HepG2 (cell line): ENCODE results near the gene DZIP1L. TPM values are rescaled to one million over a fixed set of nuclear protein-coding genes. Genes with fewer than 3 reads are reported as not detected.

Experiments
- ATAC-seq: fragments of 200-7000 bp; cut with Tn5 transposase; 3 replicates; pipeline ENCODE4 v1.9.1; 2020; ENCODE audit warnings: mild to moderate bottlenecking, moderate library complexity
- BruUV-seq: library from RNA; stranded (reverse); fragments of 400-500 nt; replicated peaks from 2 replicates; lab custom pipeline; 2021; lab: Mats Ljungman, UMichigan
- CTCF ChIA-PET: fragments of 300-600 bp; formaldehyde crosslinking; extraction: SDS; loops from one replicate; lab custom pipeline; 2021; ENCODE audit warnings: low total read pairs, inconsistent platforms, low intra/inter-chr PET ratio; lab: Yijun Ruan, JAX
- POLR2A ChIA-PET: fragments of 350-600 bp; sonication (Branson Sonifier 250); formaldehyde crosslinking; loops from one replicate; lab custom pipeline; 2020; ENCODE audit warnings: antibody characterized with exemption, inconsistent platforms; lab: Yijun Ruan, JAX
- DNase-seq: peaks from one replicate; pipeline ENCODE4 v3.0.0-alpha.2; 2015; ENCODE audit warnings: low spot score
- FAIRE-seq: peaks from 3 replicates; lab custom pipeline; 2011; peaks lifted over from hg19 to GRCh38; lab: Jason Lieb, UNC
- H2AFZ ChIP-seq: one replicate; pipeline ENCODE4 v1.6.1; 2011; ENCODE audit warnings: low read length, inconsistent platforms
- H3K27ac ChIP-seq: fragments of 300-600 bp; 3 replicates; pipeline ENCODE4 v1.8.0; 2011; ENCODE audit warnings: mixed run types, mild to moderate bottlenecking, mixed read lengths, low read length, inconsistent platforms; ENCODE audit not compliant: insufficient read depth; ENCODE audit errors: extremely low read length
- H3K27me3 ChIP-seq, 2 experiments: fragments of 200-600 bp in 1 of 2; 2 replicates in 1 of 2; 3 replicates in 1 of 2; pipeline versions ENCODE4 v1.6.0 to v1.8.0; 2011; ENCODE audit warnings: low read length in 2 of 2, mild to moderate bottlenecking in 2 of 2, moderate library complexity in 2 of 2, inconsistent platforms in 1 of 2; ENCODE audit not compliant: insufficient read depth in 2 of 2, control insufficient read depth in 1 of 2
- H3K36me3 ChIP-seq, 2 experiments: fragments of 200-600 bp in 1 of 2; replicated peaks in 1 of 2; 2 replicates in 1 of 2; 3 replicates in 1 of 2; pipeline versions ENCODE4 v1.5.1 to v1.8.0; 2011; ENCODE audit warnings: low read length in 2 of 2, inconsistent platforms in 1 of 2; ENCODE audit not compliant: insufficient read depth in 2 of 2, control insufficient read depth in 1 of 2
- H3K4me1 ChIP-seq: 2 replicates; pipeline ENCODE4 v1.5.1; 2012; ENCODE audit warnings: low read length, inconsistent platforms; ENCODE audit not compliant: insufficient read depth
- H3K4me2 ChIP-seq: 2 replicates; pipeline ENCODE4 v1.6.0; 2011; ENCODE audit warnings: low read depth, low read length, inconsistent platforms
- H3K4me3 ChIP-seq, 3 experiments: fragments of 200-600 bp in 1 of 3; sonication (generic), shearing (Covaris generic) in 1 of 3; replicated peaks in 1 of 3; 2 replicates each; pipeline ENCODE4 v1.5.1; 2011 to 2016; ENCODE audit warnings: low read length in 3 of 3, inconsistent platforms in 2 of 3, low read depth in 2 of 3, mild to moderate bottlenecking in 2 of 3, control low read depth in 1 of 3, mixed read lengths in 1 of 3; ENCODE audit not compliant: insufficient read depth in 1 of 3
- H3K79me2 ChIP-seq: one replicate; pipeline ENCODE4 v1.6.1; 2011; ENCODE audit warnings: low read length, inconsistent platforms; ENCODE audit not compliant: insufficient read depth
- H3K9ac ChIP-seq: 2 replicates; pipeline ENCODE4 v1.6.0; 2011; ENCODE audit warnings: mild to moderate bottlenecking, low read depth, low read length, inconsistent platforms; ENCODE audit not compliant: insufficient read depth
- H3K9me3 ChIP-seq: 2 replicates; pipeline ENCODE4 v1.5.1; 2012; ENCODE audit warnings: mild to moderate bottlenecking, low read length
- H4K20me1 ChIP-seq: 2 replicates; pipeline ENCODE4 v1.6.0; 2011; ENCODE audit warnings: inconsistent platforms, mild to moderate bottlenecking, low read length, moderate library complexity; ENCODE audit not compliant: insufficient read depth
- DNMT1 ChIP-seq: sonication (generic); formaldehyde crosslinking; IDR thresholded peaks from 2 replicates; pipeline ENCODE4 v1.5.1; 2020; ENCODE audit warnings: mild to moderate bottlenecking, missing genetic modification reagents
- FIP1L1 ChIP-seq: fragments of 200-400 bp; formaldehyde crosslinking; IDR thresholded peaks from 2 replicates; pipeline ENCODE4 v1.6.1; 2018; ENCODE audit warnings: low read depth, mild to moderate bottlenecking, low read length, moderate library complexity, borderline replicate concordance; ENCODE audit not compliant: insufficient read depth
- FOXJ3 ChIP-seq: sonication (generic); formaldehyde crosslinking; IDR thresholded peaks from 2 replicates; pipeline ENCODE4 v1.4.0; 2020; ENCODE audit warnings: missing genetic modification reagents, mild to moderate bottlenecking, borderline replicate concordance
- IKZF4 ChIP-seq: sonication (generic); formaldehyde crosslinking; IDR thresholded peaks from 2 replicates; pipeline ENCODE4 v1.5.1; 2020; ENCODE audit warnings: borderline replicate concordance, mild to moderate bottlenecking, low read depth, missing genetic modification reagents; ENCODE audit errors: not compliant biosample characterization
- JARID2 ChIP-seq: sonication (generic); formaldehyde crosslinking; IDR thresholded peaks from 2 replicates; pipeline ENCODE4 v1.8.1; 2023; ENCODE audit warnings: missing genetic modification reagents, inconsistent platforms; ENCODE audit not compliant: insufficient replicate concordance
- SMAD9 ChIP-seq: sonication (generic); formaldehyde crosslinking; IDR thresholded peaks from 2 replicates; pipeline ENCODE4 v1.5.1; 2020; ENCODE audit warnings: mild to moderate bottlenecking, missing genetic modification reagents
- TEF ChIP-seq: sonication (generic); formaldehyde crosslinking; IDR thresholded peaks from 2 replicates; pipeline ENCODE4 v1.5.0; 2020; ENCODE audit warnings: missing genetic modification reagents
- THYN1 ChIP-seq: sonication (generic); formaldehyde crosslinking; IDR thresholded peaks from 2 replicates; pipeline ENCODE4 v1.8.1; 2023; ENCODE audit warnings: low read depth, mild to moderate bottlenecking, moderate library complexity, missing genetic modification reagents, borderline replicate concordance
- ZNF143 ChIP-seq: sonication (generic); formaldehyde crosslinking; IDR thresholded peaks from 2 replicates; pipeline ENCODE4 v1.4.0; 2020; ENCODE audit warnings: missing genetic modification reagents
- ZNF362 ChIP-seq: sonication (generic); formaldehyde crosslinking; IDR thresholded peaks from 2 replicates; pipeline ENCODE4 v1.4.0; 2020; ENCODE audit warnings: missing genetic modification reagents, mild to moderate bottlenecking, borderline replicate concordance
- ZNF414 ChIP-seq: sonication (generic); formaldehyde crosslinking; IDR thresholded peaks from 2 replicates; pipeline ENCODE4 v1.5.0; 2020; ENCODE audit warnings: missing genetic modification reagents
- ZNF75D ChIP-seq: sonication (generic); formaldehyde crosslinking; IDR thresholded peaks from 2 replicates; pipeline ENCODE4 v1.8.1; 2023; ENCODE audit warnings: missing genetic modification reagents, mild to moderate bottlenecking, borderline replicate concordance
- ZNF841 ChIP-seq: sonication (generic); formaldehyde crosslinking; IDR thresholded peaks from 2 replicates; pipeline ENCODE4 v1.8.1; 2023; ENCODE audit warnings: missing genetic modification reagents, borderline replicate concordance
- whole genome bisulfite sequencing: methylation state at CpG from one replicate; pipeline ENCODE4 v1.1.6; 2017; ENCODE audit warnings: low lambda C conversion rate; 5-methylcytosine and 5-hydroxymethylcytosine counted together
- in situ Hi-C: cut with HindIII; loops from 2 replicates; pipeline ENCODE4 v1.10.0; 2017; ENCODE audit warnings: low pct_unique_long_range_greater_than_20kb; ENCODE audit not compliant: extremely low pct_ligation_motif_present
- intact Hi-C: fragments of 100-400 bp; cut with micrococcal nuclease; formaldehyde crosslinking; loops from one replicate; pipeline ENCODE4 v1.10.0; 2022; ENCODE audit not compliant: unreplicated experiment
- polyA plus RNA-seq, 8 experiments: library from polyadenylated mRNA; depleted of rRNA in 3 of 8; stranded (reverse) in 7 of 8; unstranded in 1 of 8; fragments of >200 nt; fragmentation: Illumina TruSeq in 4 of 8; extraction: Trizol in 4 of 8; gene quantifications; 2 replicates each; pipeline versions ENCODE4 v1.2.1 to v1.2.3, GENCODE V29; 2011 to 2016; ENCODE audit warnings: low read depth in 4 of 8, missing spikeins in 1 of 8, mixed read lengths in 1 of 8; ENCODE audit not compliant: insufficient read depth in 1 of 8
- total RNA-seq, 5 experiments: library from RNA; depleted of rRNA; stranded (reverse); fragments of >200 nt; fragmentation: Illumina TruSeq; extraction: Trizol; gene quantifications; 2 replicates each; pipeline ENCODE4 v1.2.3, GENCODE V29; 2016; ENCODE audit warnings: low read depth in 1 of 5
- TF ChIP-seq, protein P1 (sequence below): sonication (generic); formaldehyde crosslinking; IDR thresholded peaks from 2 replicates; pipeline ENCODE4 v1.5.0; 2020; ENCODE audit warnings: missing genetic modification reagents

Gene DZIP1L
- total and polyA plus RNA-seq, 2 of the 13 experiments (the other 11 are each of a cell fraction or from before 2014, with no cell fraction given): 0.90 to 1.2 TPM

DNA sequence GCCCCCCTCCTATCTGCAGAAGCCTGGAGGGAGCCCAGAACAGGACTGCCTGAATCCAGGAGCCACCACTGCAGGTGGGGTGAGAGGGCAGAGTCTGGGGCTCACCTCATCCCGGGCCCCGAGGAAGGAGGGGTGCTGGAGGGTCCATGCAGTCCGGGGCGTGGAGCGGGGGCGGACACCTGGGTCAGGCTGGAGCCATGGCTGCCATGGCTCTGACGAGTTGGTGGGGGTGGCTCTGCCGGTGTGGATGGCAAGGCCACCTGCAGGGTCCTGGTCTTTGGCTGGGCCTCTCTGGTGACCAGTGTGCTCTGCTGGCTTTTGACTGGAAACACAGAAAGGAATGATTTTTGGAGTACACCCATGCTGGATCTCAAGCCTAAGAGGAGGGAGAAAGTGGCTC lies 47.4 kb downstream of the DZIP1L start:
- DNase-seq (no peak), FAIRE-seq (no peak), ATAC-seq (peak; percentile 15; the same call in 2 of the 3 replicates)
- no peaks in the 10 kb centered on the region for H3K79me2 ChIP-seq
- no peaks in the 10 kb centered on the region for H4K20me1 ChIP-seq
- no peak overlapping the region for H3K9ac ChIP-seq
- ChIA-PET POLR2A (no interaction called here), CTCF (interaction anchor here (2.9 kb wide), 1 partner anchor 50 kb away, joined by 64 read pairs; no protein-coding TSS in a partner anchor)
- H3K4me1 ChIP-seq: no peaks in the 10 kb centered on the region
- no peaks in the 10 kb centered on the region for H3K9me3 ChIP-seq
- no peaks in the 10 kb centered on the region for H3K27me3 ChIP-seq
- no CpG with 5 or more reads among the region's 8 CpGs for WGBS
- H3K4me2 ChIP-seq: no peak overlapping the region
- no peaks in the 10 kb centered on the region for H3K36me3 ChIP-seq
- no peak overlapping the region for H3K27ac ChIP-seq
- TF ChIP-seq FIP1L1 (no peak), ZNF841 (CRISPR knock-in tag) (no peak), ZNF143 (CRISPR knock-in tag) (no peak), ZNF414 (CRISPR knock-in tag) (no peak), SMAD9 (CRISPR knock-in tag) (no peak), ZNF75D (no peak), ZNF362 (CRISPR knock-in tag) (no peak), JARID2 (CRISPR knock-in tag) (no peak), TEF (no peak), FOXJ3 (CRISPR knock-in tag) (no peak), THYN1 (CRISPR knock-in tag) (no peak), DNMT1 (CRISPR knock-in tag) (no peak), IKZF4 (no peak)
- TF ChIP-seq, protein P1, sequence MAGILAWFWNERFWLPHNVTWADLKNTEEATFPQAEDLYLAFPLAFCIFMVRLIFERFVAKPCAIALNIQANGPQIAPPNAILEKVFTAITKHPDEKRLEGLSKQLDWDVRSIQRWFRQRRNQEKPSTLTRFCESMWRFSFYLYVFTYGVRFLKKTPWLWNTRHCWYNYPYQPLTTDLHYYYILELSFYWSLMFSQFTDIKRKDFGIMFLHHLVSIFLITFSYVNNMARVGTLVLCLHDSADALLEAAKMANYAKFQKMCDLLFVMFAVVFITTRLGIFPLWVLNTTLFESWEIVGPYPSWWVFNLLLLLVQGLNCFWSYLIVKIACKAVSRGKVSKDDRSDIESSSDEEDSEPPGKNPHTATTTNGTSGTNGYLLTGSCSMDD: no peak
- no peak overlapping the region for H2AFZ ChIP-seq
- intact Hi-C loops: loop anchor here (1.0 kb wide), 2 partner anchors 51 to 261 kb away; partner anchors contain the start of gene NME9
- in situ Hi-C loops: loop anchor here (5.0 kb wide), 1 partner anchor 49 kb away; the partner anchor contains the start of gene DZIP1L
- BruUV-seq: no TSS peak
- no peak overlapping the region for H3K4me3 ChIP-seq
